CD4-positive, alpha-beta T cell treated with Interferon alpha-2 for 1 hour (primary cell): Measurements from ENCODE around the gene MRM3.
"Not testable (repeated sequence)": the region's sequence is repeated elsewhere in the genome, so short reads cannot be mapped to it uniquely, and the experiment has no call there.

Experiments used
- DNase-seq, 2 donors: peaks; one replicate each; pipeline ENCODE4 v3.0.0-alpha.2; 2020 to 2022

Gene MRM3

GRCh38 chr17:797236-797840, 15.2 kb downstream of the MRM3 start:
- DNase-seq, result no peak

GRCh38 chr17:798246-798645, 16.1 kb downstream of the MRM3 start:
- DNase-seq, result no peak

- DNase-seq, result no peak
Measured at GRCh38 chr17:799261-799660, 17.1 kb downstream of the MRM3 start.

- no peak for DNase-seq
Measured at GRCh38 chr17:800446-801242, 18.5 kb downstream of the MRM3 start.

- no peak for DNase-seq
Measured at GRCh38 chr17:801660-802059, 19.5 kb downstream of the MRM3 start.

GRCh38 chr17:802481-802880, 20.3 kb downstream of the MRM3 start:
- no peak for DNase-seq

- DNase-seq, result no peak
Measured at GRCh38 chr17:802901-803881, 21.0 kb downstream of the MRM3 start.

GRCh38 chr17:804541-805435, 22.6 kb downstream of the MRM3 start:
- DNase-seq, result no peak

GRCh38 chr17:805886-806285, 23.7 kb downstream of the MRM3 start:
- not testable (repeated sequence) for DNase-seq

- DNase-seq, result no peak
Measured at GRCh38 chr17:806346-806745, 24.2 kb downstream of the MRM3 start.

GRCh38 chr17:806781-807522, 24.8 kb downstream of the MRM3 start:
- no peak for DNase-seq

- no peak for DNase-seq
Measured at GRCh38 chr17:807523-808294, 25.6 kb downstream of the MRM3 start.

GRCh38 chr17:811051-811784, 29.1 kb downstream of the MRM3 start:
- DNase-seq, result no peak

- no peak for DNase-seq
Measured at GRCh38 chr17:812638-813204, 30.6 kb downstream of the MRM3 start.

- no peak for DNase-seq
Measured at GRCh38 chr17:814371-814770, 32.2 kb downstream of the MRM3 start.

GRCh38 chr17:819251-819650, 37.1 kb downstream of the MRM3 start:
- no peak for DNase-seq

- DNase-seq, result no peak
Measured at GRCh38 chr17:823501-823902, 41.3 kb downstream of the MRM3 start.

- DNase-seq, result no peak
Measured at GRCh38 chr17:824378-824777, 42.2 kb downstream of the MRM3 start.

GRCh38 chr17:825216-825615, 43.1 kb downstream of the MRM3 start:
- DNase-seq, result no peak

GRCh38 chr17:826778-827177, 44.6 kb downstream of the MRM3 start:
- DNase-seq, result no peak
